ENCODE data around the gene PM20D1.
A peak's percentile ranks its signal among the peaks of the same experiment; 100 is the strongest.
"Not testable (repeated sequence)": the region's sequence is repeated elsewhere in the genome, so short reads cannot be mapped to it uniquely, and the experiment has no call there.

PM20D1 gene

GRCh38 chr1:205849619-205850355 lies at the start of gene PM20D1:
TSS of gene PM20D1 (minus strand) at chr1:205850132. CDS start at chr1:205850072, 60 bp downstream.
- DNase-seq (ENCODE audit: low read depth), result peak; percentile 60

DNA sequence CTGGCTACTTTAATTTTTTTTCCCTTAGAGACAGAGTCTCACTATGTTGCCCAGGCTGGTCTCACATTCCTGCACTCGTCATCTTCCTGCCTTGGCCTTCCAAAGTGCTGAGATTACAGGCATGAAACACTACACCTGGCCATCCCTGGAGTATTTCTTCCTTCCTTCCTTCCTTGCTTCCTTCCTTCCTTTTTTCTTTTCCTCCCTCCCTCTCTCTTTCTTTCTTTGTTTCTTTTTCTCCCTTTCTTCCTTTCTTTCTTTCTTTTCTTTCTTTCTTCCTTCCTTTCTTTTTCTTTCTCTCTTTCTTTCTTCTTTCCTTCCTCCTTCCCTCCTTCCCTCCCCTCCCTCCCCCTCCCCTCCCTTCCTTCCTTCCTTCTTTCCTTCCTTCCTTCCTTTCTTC lies 46.4 kb upstream of the PM20D1 start:
- no peak for DNase-seq (ENCODE audit: low read depth)

DNA sequence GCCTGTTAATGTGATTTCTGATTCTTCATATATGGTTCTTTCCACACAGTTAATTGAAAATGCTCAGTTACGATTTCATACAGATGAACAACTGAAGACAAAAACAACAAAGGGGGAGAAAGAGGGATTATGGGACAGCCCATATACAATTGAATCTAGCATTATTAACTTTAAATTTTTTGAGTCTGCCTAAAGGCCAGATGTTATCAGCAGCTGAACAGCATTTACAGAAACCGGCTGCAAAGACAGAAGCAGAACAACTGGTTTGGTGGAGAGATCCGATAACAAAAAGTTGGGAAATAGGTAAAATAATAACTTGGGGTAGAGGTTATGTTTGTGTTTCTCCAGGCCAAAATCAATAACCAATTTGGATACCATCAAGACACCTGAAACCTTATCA lies 44.2 kb upstream of the PM20D1 start:
- not testable (repeated sequence) for DNase-seq (ENCODE audit: low read depth)

DNA sequence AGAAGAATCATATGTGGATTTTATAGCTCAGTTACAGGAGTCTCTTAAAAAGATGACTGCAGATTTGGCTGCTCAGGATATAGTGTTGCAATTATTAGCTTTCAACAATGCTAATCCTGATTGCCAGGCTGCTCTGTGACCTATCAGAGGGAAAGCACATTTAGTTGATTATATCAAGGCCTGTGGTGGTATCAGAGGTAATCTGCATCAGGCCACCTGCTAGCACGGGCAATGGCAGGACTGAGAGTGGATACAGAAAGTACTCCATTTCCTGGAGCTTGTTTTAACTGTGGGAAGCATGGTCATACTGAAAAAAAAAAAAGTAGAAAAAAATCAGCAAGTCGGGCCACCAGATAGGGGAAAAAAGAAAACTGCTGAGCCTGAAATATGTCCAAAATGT lies 42.2 kb upstream of the PM20D1 start:
- DNase-seq (ENCODE audit: low read depth), result not testable (repeated sequence)

- peak; percentile 82 for DNase-seq (ENCODE audit: low read depth)
Observed at GRCh38 chr1:205891481-205891880, 41.5 kb upstream of the PM20D1 start.

GRCh38 chr1:205890631-205891030 lies 40.7 kb upstream of the PM20D1 start:
- not testable (repeated sequence) for DNase-seq (ENCODE audit: low read depth)

DNA sequence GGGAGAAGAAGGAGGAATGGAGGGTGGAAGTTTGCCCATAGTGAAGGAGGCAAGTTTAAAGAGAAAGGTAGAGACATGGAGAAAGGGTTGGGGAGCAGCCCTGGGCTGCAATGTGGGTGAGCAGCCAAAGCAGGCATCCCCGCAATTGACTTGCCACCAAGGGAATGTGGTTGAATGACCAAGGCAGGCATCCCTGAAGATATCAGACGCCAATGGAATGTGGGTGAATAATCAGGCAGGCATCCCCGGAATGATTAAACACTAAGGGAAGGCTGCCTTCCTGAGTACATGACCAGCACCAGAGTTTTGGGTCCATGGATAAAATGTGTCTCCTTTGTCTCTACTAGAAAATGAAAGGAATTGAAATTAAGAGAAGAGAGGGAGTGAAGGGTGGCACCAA lies 39.8 kb upstream of the PM20D1 start:
- peak; percentile 95 for DNase-seq (ENCODE audit: low read depth)

GRCh38 chr1:205889006-205889405 lies 39.1 kb upstream of the PM20D1 start:
- not testable (repeated sequence) for DNase-seq (ENCODE audit: low read depth)

DNA sequence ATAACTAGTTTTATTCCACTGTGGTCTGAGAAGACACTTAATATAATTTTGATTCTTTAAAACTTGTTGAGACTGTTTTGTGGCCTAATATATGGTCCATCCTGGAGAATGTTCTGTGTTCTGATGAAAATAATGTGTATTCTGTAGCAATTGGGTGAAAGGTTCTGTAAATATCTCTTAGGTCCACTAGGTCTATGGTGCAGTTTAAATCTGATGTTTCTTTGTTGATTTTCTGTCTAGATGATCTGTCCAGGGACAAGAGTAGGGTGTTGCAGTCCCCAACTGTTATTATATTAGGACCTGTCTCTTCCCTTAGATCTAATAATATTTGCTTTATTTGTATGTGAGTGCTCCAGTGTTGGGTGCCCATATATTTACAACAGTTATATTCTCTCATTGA lies 33.9 kb upstream of the PM20D1 start:
- no peak for DNase-seq (ENCODE audit: low read depth)

DNA sequence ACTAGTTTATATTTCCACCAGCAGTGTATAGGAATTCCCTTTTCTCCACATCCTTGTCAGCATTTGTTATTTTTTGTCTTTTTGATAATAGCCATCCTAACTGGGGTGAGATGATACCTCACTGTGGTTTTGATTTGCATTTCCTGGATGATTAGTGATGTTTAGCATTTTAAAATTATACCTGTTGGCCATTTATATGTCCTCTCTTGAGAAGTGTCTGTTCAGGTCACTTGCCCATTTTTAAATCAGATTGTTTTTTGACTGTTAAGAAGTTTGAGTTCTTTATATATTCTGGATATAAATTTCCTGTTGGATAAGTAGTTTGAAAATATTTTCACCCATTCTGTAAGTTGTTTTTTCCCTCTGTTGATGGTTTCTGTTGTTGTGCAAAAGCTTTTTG lies 31.0 kb upstream of the PM20D1 start:
- no peak for DNase-seq (ENCODE audit: low read depth)

- no peak for DNase-seq (ENCODE audit: low read depth)
Observed at GRCh38 chr1:205879974-205880373, 30.0 kb upstream of the PM20D1 start.

GRCh38 chr1:205878026-205878425 lies 28.1 kb upstream of the PM20D1 start:
- DNase-seq (ENCODE audit: low read depth), result no peak

DNA sequence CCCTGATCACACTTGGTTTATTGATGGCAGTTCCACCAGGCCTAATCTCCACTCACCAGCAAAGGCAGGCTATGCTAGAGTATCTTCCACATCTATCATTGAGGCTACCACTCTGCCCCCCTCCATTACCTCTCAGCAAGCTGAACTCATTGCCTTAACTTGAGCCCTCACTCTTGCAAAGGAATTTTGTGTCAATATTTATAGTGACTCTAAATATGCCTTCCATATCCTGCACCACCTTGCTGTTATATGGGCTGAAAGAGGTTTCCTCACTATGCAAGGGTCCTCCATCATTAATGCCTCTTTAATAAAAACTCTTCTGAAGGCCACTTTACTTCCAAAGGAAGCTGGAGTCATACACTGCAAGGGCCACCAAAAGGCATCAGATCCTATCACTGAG lies 23.2 kb upstream of the PM20D1 start:
- DNase-seq (ENCODE audit: low read depth), result not testable (repeated sequence)

DNA sequence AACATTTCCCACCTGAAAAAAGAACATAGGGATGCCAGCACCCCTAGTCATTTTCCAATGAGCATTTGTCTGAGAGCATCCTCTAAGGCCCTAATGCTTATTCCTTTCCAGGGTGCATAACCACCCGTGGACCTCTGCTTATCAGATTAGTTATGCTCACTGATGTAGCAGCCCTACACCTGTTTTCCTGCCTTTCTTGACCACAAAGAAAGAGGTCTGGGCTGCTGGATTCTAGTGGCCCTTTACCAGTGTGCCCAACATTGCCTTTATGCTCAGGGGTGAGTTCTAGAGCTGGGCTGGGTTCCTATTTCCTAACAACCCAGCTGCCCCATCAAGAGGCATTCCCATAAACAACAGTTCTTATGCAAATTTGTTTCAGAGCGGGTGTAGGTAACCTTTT lies 20.3 kb upstream of the PM20D1 start:
- no peak for DNase-seq (ENCODE audit: low read depth)

DNA sequence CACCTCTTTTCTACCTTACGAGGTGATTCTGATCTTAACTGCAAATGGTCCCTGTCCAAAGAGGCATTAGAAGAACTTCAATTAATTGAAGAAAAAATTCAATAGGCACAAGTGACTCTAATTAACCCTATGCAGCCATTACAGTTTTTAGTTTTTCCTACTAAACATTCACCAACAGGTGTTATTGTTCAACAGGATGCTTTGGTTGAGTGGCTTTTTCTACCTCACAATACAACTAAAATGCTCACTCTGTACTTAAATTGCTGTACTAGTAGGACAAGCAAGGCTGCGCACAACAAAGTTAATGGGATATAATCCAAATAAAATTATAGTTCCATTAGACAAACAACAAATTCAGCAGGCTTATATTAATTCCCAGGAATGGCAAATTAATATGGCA lies 11.6 kb upstream of the PM20D1 start:
- no peak for DNase-seq (ENCODE audit: low read depth)

DNA sequence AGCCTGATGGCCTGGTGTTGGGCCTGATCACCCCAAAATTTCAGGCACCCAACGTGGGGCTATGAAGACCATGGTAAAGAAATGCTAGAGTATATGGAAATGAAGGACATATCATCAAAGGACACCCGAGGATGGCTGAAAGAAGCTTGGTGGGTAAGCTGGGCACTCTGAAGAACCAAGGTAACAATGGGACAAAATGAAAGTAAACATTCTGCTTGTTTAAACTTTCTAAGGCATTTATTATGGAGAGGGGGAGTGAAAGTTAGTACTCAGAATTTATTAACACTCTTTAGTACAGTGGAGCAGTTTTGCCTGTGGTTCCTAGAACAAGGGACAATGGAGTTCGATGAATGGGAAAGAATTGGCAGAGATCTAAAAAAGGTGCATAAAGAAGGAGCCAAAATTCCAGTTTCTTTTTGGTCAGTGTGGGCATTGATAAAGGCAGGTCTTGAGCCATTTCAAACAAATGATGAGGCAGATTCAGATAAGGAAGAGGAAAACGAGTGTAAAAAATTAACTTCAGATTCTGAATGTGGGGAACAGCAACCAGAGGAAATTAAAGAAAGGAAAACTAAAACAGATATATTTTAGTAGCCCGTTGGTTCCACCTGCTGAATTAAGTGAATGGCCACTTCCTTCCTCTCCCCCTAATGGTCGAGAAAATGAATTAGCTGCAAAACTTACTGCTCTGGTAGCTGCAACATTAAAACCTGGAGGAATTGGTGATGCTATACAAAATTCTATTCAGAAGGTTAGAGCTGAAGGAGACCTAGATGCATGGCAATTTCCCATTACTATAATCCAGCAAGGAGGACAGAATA lies 8.4 kb upstream of the PM20D1 start:
- no peak for DNase-seq (ENCODE audit: low read depth)

DNA sequence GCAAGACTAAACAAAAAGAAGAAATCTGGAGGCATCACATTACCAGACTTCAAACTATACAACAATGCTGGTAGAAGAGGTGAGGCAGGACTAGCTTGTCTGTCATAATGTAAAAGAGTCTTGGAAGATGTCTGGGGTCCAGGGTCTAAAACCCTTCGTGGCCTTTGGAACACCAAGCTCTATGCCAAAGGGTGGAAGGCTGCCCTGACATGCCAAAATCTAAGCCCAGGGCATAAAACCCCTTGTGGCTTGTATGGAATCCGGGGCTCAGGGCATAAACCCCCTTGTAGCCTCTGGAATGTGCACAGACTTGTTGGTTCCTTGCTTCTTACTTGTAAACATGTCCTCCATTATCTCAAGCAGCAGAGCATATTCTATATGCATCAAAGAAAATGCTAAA lies 7.6 kb upstream of the PM20D1 start:
- not testable (repeated sequence) for DNase-seq (ENCODE audit: low read depth)

GRCh38 chr1:205856433-205856832 lies 6.5 kb upstream of the PM20D1 start:
- no peak for DNase-seq (ENCODE audit: low read depth)

- no peak for DNase-seq (ENCODE audit: low read depth)
Observed at GRCh38 chr1:205852969-205853368, 3.0 kb upstream of the PM20D1 start.

GRCh38 chr1:205851993-205852392 lies 2.1 kb upstream of the PM20D1 start:
- DNase-seq (ENCODE audit: low read depth), result no peak

DNA sequence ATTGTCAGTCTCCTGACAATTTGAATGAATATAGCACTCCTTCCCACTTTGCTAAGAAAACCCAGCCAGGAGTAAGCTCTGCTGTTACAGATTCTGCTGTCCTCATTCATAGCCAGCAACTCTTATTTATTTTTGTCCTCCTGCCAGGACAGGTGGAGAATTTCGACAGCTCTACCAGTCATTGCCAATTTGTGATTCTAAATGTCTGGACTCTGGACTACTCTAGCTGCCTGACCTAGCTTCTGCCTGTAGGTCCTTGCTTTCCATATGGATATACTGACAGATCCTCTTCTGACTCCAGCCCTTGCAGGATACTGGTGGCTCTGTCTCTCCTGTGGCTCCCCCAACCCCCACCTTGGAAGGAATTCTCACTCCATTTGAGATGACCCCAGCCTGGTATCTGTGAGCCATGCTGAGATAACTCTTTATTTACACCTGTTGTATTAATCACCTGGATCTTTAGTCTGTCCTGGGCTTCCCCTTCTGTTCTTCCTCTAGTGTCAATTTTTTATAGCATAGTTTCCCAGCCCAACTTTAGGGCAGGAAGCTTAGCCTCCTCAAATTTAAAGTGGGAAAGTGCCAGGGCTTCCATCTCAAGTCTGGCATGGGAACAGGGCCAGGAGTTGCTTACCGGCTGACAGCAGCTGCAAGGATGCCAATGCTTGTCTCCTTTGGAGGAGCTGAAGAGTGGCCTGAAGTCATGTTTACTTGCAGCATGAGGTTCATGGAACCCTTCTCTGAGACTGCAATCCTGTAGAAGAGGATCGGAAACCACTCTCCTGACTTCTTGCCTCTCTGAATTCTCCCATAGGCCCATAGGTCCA lies 6.7 kb downstream of the PM20D1 start:
- no peak for DNase-seq (ENCODE audit: low read depth)

GRCh38 chr1:205842229-205842628 lies 7.7 kb downstream of the PM20D1 start:
- no peak for DNase-seq (ENCODE audit: low read depth)

Data from EH (cell line).